ENCODE measurements around the gene OR2G2. TPM values are rescaled to one million over a fixed set of nuclear protein-coding genes. Genes with fewer than 3 reads are reported as not detected.
A peak's percentile ranks its signal among the peaks of the same experiment; 100 is the strongest.

The OR2G2 gene
- total and polyA plus RNA-seq, 2 of the 8 experiments (the other 6 are each of a cell fraction or from before 2014, with no cell fraction given) = not detected

DNA sequence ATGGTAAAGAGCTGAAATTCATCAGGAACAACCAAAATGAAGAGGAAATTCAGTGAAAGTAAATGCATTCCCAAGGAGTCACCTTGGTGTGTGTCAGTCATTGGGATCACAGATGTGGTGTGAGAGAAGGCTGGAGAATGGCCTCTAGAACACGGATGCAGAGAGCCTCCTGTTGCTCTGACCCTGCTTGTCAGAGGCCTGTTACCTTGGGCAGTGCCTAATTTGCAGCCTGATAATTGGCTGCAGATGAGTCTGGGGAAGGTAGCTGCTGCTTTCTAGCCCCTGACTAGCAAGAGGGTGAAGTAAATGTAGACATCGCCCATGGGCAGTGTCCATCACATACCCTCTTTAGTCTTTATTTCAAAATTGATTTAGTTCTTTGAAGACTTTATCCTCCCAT is 35.9 kb upstream of the OR2G2 start:
- peaks cover 19 to 44% of the 10 kb centered on the region in 2 experiments for H3K9me3 ChIP-seq (ENCODE audit: insufficient read depth in 2 of 2, low read depth in 1 of 2, low read length in 1 of 2)
- no peak overlapping the region for H4K5ac ChIP-seq (ENCODE audit: insufficient read length, low read depth, low read length)
- no peak overlapping the region for H3K4ac ChIP-seq (replicated peaks; ENCODE audit: insufficient read length, low read depth, low read length)
- H3K14ac ChIP-seq (ENCODE audit: insufficient read length) = no peak overlapping the region
- H2BK120ac ChIP-seq (replicated peaks; ENCODE audit: low read depth, low read length) = no peak overlapping the region
- peak overlapping the region; percentile 42; the same call in 1 of the 2 replicates for H4K8ac ChIP-seq (ENCODE audit: extremely low read depth, insufficient read depth, low read length)
- H2AFZ ChIP-seq (ENCODE audit: low read length) = no peak overlapping the region
- H4K20me1 ChIP-seq (replicated peaks in 1 of 2; ENCODE audit: control insufficient read depth in 1 of 2, insufficient read depth in 2 of 2, low read length in 2 of 2) = no peaks in the 10 kb centered on the region
- H3K27me3 ChIP-seq (replicated peaks in 1 of 4; ENCODE audit: control insufficient read depth in 3 of 4, extremely low read depth in 1 of 4, insufficient read depth in 3 of 4, low read length in 3 of 4) = no peaks in the 10 kb centered on the region
- no peaks in the 10 kb centered on the region for H3K23me2 ChIP-seq (ENCODE audit: low read depth, low read length)
- no peak overlapping the region for H3K4me2 ChIP-seq (ENCODE audit: insufficient read depth in 1 of 2, low read depth in 2 of 2, low read length in 2 of 2)
- no peak for FAIRE-seq
- no peak overlapping the region for H3K27ac ChIP-seq (ENCODE audit: low read depth, low read length)
- no peak overlapping the region for H3K18ac ChIP-seq (ENCODE audit: extremely low read depth, low read length)
- no peak overlapping the region for H2BK15ac ChIP-seq (ENCODE audit: low read length)
- WGBS, 2 experiments (ENCODE audit: extremely low coverage in 1 of 2, insufficient coverage in 1 of 2, insufficient read length in 1 of 2, insufficient replicate concordance in 2 of 2, low coverage in 1 of 2, low lambda C conversion rate in 2 of 2, missing lambda C conversion rate in 1 of 2) = 64% methylated on average over 2 of the region's 2 CpGs; no CpG with 5 or more reads in 1 of the 2 experiments
- ChIA-PET POLR2A (ENCODE audit: partially characterized antibody) (no interaction called here), CTCF (ENCODE audit: partially characterized antibody) (no interaction called here)
- DNase-seq (ENCODE audit: low read depth in 1 of 2, low spot score in 2 of 2) = no peak
- no peak overlapping the region for H2AK5ac ChIP-seq (ENCODE audit: low read depth, low read length)
- no peak overlapping the region for H3K4me3 ChIP-seq (ENCODE audit: extremely low read depth in 1 of 4, insufficient read depth in 2 of 4, low read depth in 3 of 4, low read length in 4 of 4)
- no peaks in the 10 kb centered on the region for H3K79me2 ChIP-seq (ENCODE audit: control insufficient read depth in 1 of 2, insufficient read depth in 2 of 2, low read length in 2 of 2)
- H3K56ac ChIP-seq (replicated peaks; ENCODE audit: insufficient read length, low read depth, low read length) = no peak overlapping the region
- no peaks in the 10 kb centered on the region for H3K36me3 ChIP-seq (ENCODE audit: control insufficient read depth in 2 of 4, insufficient read depth in 4 of 4, low read length in 3 of 4)
- no peaks in the 10 kb centered on the region; a peak in 1 of 7 replicates for H3K4me1 ChIP-seq (replicated peaks in 1 of 4; ENCODE audit: control insufficient read depth in 3 of 4, insufficient read depth in 4 of 4, low read length in 3 of 4)
- no peak overlapping the region for H2BK20ac ChIP-seq (ENCODE audit: low read length)
- H3K23ac ChIP-seq (ENCODE audit: insufficient read length) = no peak overlapping the region
- H2BK5ac ChIP-seq (ENCODE audit: low read depth, low read length) = no peak overlapping the region
- no peak overlapping the region for H2BK12ac ChIP-seq (ENCODE audit: low read depth, low read length)
- no peak overlapping the region for H3K9ac ChIP-seq (replicated peaks in 1 of 4; ENCODE audit: extremely low read depth in 1 of 4, low read depth in 3 of 4, low read length in 3 of 4)
- no peak overlapping the region for H4K91ac ChIP-seq (replicated peaks; ENCODE audit: insufficient read length, low read length)
- H3K79me1 ChIP-seq (ENCODE audit: low read depth, low read length) = no peaks in the 10 kb centered on the region
- TF ChIP-seq FOSL1 (IDR thresholded peaks at IDR 0.05; ENCODE audit: insufficient read depth, low read depth, low read length) (no peak), ZNF274 (IDR thresholded peaks at IDR 0.05; ENCODE audit: borderline replicate concordance, extremely low read depth, low read length) (no peak), CHD1 (IDR thresholded peaks at IDR 0.05; ENCODE audit: low read depth, low read length) (no peak), TAF1 (IDR thresholded peaks at IDR 0.05; ENCODE audit: low read depth, low read length) (no peak), PHF8 (conservative IDR thresholded peaks at IDR 0.05; ENCODE audit: low read depth, low read length) (no peak), KDM5A (IDR thresholded peaks at IDR 0.05; ENCODE audit: low read length) (no peak), RAD21 (IDR thresholded peaks at IDR 0.05 in 1 of 2, conservative IDR thresholded peaks at IDR 0.05 in 1 of 2; ENCODE audit: low read depth in 2 of 2, low read length in 2 of 2) (no peak)
